ENCODE data around the gene SELENOS.

SELENOS gene

GRCh38 chr15:101250873-101251829 is 26.1 kb downstream of the SELENOS start:
- peak; percentile 45 for DNase-seq (ENCODE audit: low spot score)

- peak; percentile 87 for DNase-seq (ENCODE audit: low spot score)
Observed at GRCh38 chr15:101250341-101250831, 26.9 kb downstream of the SELENOS start.

- no peak for DNase-seq (ENCODE audit: low spot score)
Observed at GRCh38 chr15:101248274-101248673, 29.0 kb downstream of the SELENOS start.

- no peak for DNase-seq (ENCODE audit: low spot score)
Observed at GRCh38 chr15:101246824-101247745, 30.2 kb downstream of the SELENOS start.

- DNase-seq (ENCODE audit: low spot score), result no peak
Observed at GRCh38 chr15:101246391-101246790, 30.9 kb downstream of the SELENOS start.

GRCh38 chr15:101244889-101245668 is 32.2 kb downstream of the SELENOS start:
- DNase-seq (ENCODE audit: low spot score), result no peak

GRCh38 chr15:101244036-101244781 is 33.1 kb downstream of the SELENOS start:
- no peak for DNase-seq (ENCODE audit: low spot score)

- DNase-seq (ENCODE audit: low spot score), result no peak
Observed at GRCh38 chr15:101243420-101243819, 33.9 kb downstream of the SELENOS start.

GRCh38 chr15:101242999-101243336 is 34.3 kb downstream of the SELENOS start:
- no peak for DNase-seq (ENCODE audit: low spot score)

- no peak for DNase-seq (ENCODE audit: low spot score)
Observed at GRCh38 chr15:101242160-101242998, 34.9 kb downstream of the SELENOS start.

GRCh38 chr15:101240358-101240757 is 36.9 kb downstream of the SELENOS start:
- no peak for DNase-seq (ENCODE audit: low spot score)

- DNase-seq (ENCODE audit: low spot score), result no peak
Observed at GRCh38 chr15:101239724-101240136, 37.6 kb downstream of the SELENOS start.

- DNase-seq (ENCODE audit: low spot score), result no peak
Observed at GRCh38 chr15:101237251-101237650, 40.0 kb downstream of the SELENOS start.

- no peak for DNase-seq (ENCODE audit: low spot score)
Observed at GRCh38 chr15:101233651-101234280, 43.5 kb downstream of the SELENOS start.

GRCh38 chr15:101232677-101233076 is 44.6 kb downstream of the SELENOS start:
- no peak for DNase-seq (ENCODE audit: low spot score)

GRCh38 chr15:101228313-101228712 is 49.0 kb downstream of the SELENOS start:
- no peak for DNase-seq (ENCODE audit: low spot score)

GRCh38 chr15:101225658-101226057 is 51.6 kb downstream of the SELENOS start:
- no peak for DNase-seq (ENCODE audit: low spot score)
